DND-41 (cell line): ENCODE measurements around the gene MARCHF10.

Experiments used
- ATAC-seq: fragments of 200-7000 bp; cut with Tn5 transposase; 3 replicates; pipeline ENCODE4 v1.9.1; 2021; ENCODE audit warnings: low read depth; ENCODE audit not compliant: insufficient read depth
- DNase-seq: peaks from one replicate; pipeline ENCODE4 v3.0.0-alpha.2; 2020
- H2AFZ ChIP-seq: 2 replicates; pipeline ENCODE4 v1.6.0; 2012; ENCODE audit warnings: low read depth, low read length
- H3K27ac ChIP-seq: 2 replicates; pipeline ENCODE4 v1.5.1; 2012; ENCODE audit warnings: low read length, inconsistent platforms
- H3K27me3 ChIP-seq: fragments of 200-600 bp; sonication (generic); 2 replicates; pipeline ENCODE4 v1.6.0; 2012; ENCODE audit warnings: low read length, mild to moderate bottlenecking, inconsistent platforms; ENCODE audit not compliant: insufficient read depth, poor library complexity
- H3K36me3 ChIP-seq: 2 replicates; pipeline ENCODE4 v1.5.1; 2012; ENCODE audit warnings: low read length, inconsistent platforms; ENCODE audit not compliant: insufficient read depth
- H3K4me1 ChIP-seq: 2 replicates; pipeline ENCODE4 v1.5.1; 2012; ENCODE audit warnings: mild to moderate bottlenecking, low read length; ENCODE audit not compliant: insufficient read depth
- H3K4me2 ChIP-seq: 2 replicates; pipeline ENCODE4 v1.6.0; 2012; ENCODE audit warnings: mild to moderate bottlenecking, moderate library complexity, low read length, inconsistent platforms; ENCODE audit not compliant: insufficient read depth
- H3K4me3 ChIP-seq, 2 experiments: fragments of 200-600 bp in 1 of 2; shearing (Covaris generic) in 1 of 2; 2 replicates each; pipeline ENCODE4 v1.5.1; 2012 to 2016; ENCODE audit warnings: inconsistent platforms in 2 of 2, low read length in 2 of 2, mild to moderate bottlenecking in 2 of 2, low read depth in 1 of 2, moderate library complexity in 1 of 2
- H3K79me2 ChIP-seq: 2 replicates; pipeline ENCODE4 v1.6.0; 2012; ENCODE audit warnings: low read length, inconsistent platforms; ENCODE audit not compliant: insufficient read depth
- H3K9ac ChIP-seq: 2 replicates; pipeline ENCODE4 v1.6.0; 2012; ENCODE audit warnings: low read depth, mild to moderate bottlenecking, inconsistent platforms, low read length, moderate library complexity
- H3K9me3 ChIP-seq: 2 replicates; pipeline ENCODE4 v1.5.1; 2012; ENCODE audit warnings: low read length, moderate library complexity, mild to moderate bottlenecking, inconsistent platforms; ENCODE audit not compliant: insufficient read depth, severe bottlenecking
- H4K20me1 ChIP-seq: 2 replicates; pipeline ENCODE4 v1.6.0; 2012; ENCODE audit warnings: low read length; ENCODE audit not compliant: insufficient read depth
- CTCF ChIP-seq: IDR thresholded peaks from 2 replicates; pipeline ENCODE4 v1.5.1; 2012; ENCODE audit warnings: borderline replicate concordance, low read length, moderate library complexity, mild to moderate bottlenecking; ENCODE audit not compliant: poor library complexity, severe bottlenecking; ENCODE audit errors: extremely low read depth
- EZH2 ChIP-seq: IDR thresholded peaks from 3 replicates; pipeline ENCODE4 v1.6.1; 2012; ENCODE audit warnings: borderline replicate concordance, low read depth, mild to moderate bottlenecking, moderate library complexity, low read length, inconsistent platforms; ENCODE audit not compliant: severe bottlenecking

MARCHF10 gene

GRCh38 chr17:62735044-62735651 is 73.0 kb downstream of the MARCHF10 start:
- Histone ChIP-seq H3K4me3 (no peak overlapping the region), H3K27ac (no peak overlapping the region), H3K79me2 (no peaks in the 10 kb centered on the region), H3K4me2 (no peak overlapping the region), H3K9me3 (no peaks in the 10 kb centered on the region), H4K20me1 (no peaks in the 10 kb centered on the region), H3K9ac (no peak overlapping the region), H3K27me3 (peaks cover 21% of the 10 kb centered on the region), H2AFZ (no peak overlapping the region), H3K4me1 (no peaks in the 10 kb centered on the region), H3K36me3 (no peaks in the 10 kb centered on the region)
- no peak for ATAC-seq
- no peak for DNase-seq
- no peak for TF ChIP-seq EZH2
- TF ChIP-seq CTCF = no peak

GRCh38 chr17:62732125-62732524 is 76.0 kb downstream of the MARCHF10 start:
- ATAC-seq (no peak), DNase-seq (no peak)
- no peak overlapping the region for H2AFZ ChIP-seq
- H3K27ac ChIP-seq = no peak overlapping the region
- peaks cover 13% of the 10 kb centered on the region for H3K27me3 ChIP-seq
- H4K20me1 ChIP-seq = no peaks in the 10 kb centered on the region
- no peak for TF ChIP-seq EZH2
- TF ChIP-seq CTCF = no peak
- H3K36me3 ChIP-seq = no peaks in the 10 kb centered on the region
- H3K4me1 ChIP-seq = no peaks in the 10 kb centered on the region
- H3K9me3 ChIP-seq = no peaks in the 10 kb centered on the region
- H3K9ac ChIP-seq = no peak overlapping the region
- H3K4me2 ChIP-seq = no peak overlapping the region
- no peaks in the 10 kb centered on the region for H3K79me2 ChIP-seq
- H3K4me3 ChIP-seq = no peak overlapping the region

GRCh38 chr17:62727916-62728672 is 80.0 kb downstream of the MARCHF10 start:
- no peak overlapping the region for H3K4me3 ChIP-seq
- DNase-seq (no peak), ATAC-seq (no peak)

More at GRCh38 chr17:62727916-62728672, 80.0 kb downstream of the MARCHF10 start:
- H3K79me2 ChIP-seq = no peaks in the 10 kb centered on the region
- H3K27ac ChIP-seq = no peak overlapping the region
- no peak overlapping the region for H3K4me2 ChIP-seq
- TF ChIP-seq CTCF (peak; percentile 7), EZH2 (no peak)
- H3K4me1 ChIP-seq = peaks cover 8% of the 10 kb centered on the region
- no peak overlapping the region for H2AFZ ChIP-seq
- no peak overlapping the region for H3K9ac ChIP-seq
- H3K36me3 ChIP-seq = no peaks in the 10 kb centered on the region
- H3K27me3 ChIP-seq = no peaks in the 10 kb centered on the region
- no peaks in the 10 kb centered on the region for H4K20me1 ChIP-seq
- no peaks in the 10 kb centered on the region for H3K9me3 ChIP-seq
